SK-N-MC (cell line): ENCODE results near the gene REEP3.

Experiments
- EZH2 ChIP-seq: fragments of 200-600 bp; sonication (generic); IDR thresholded peaks from one replicate; pipeline ENCODE4 v1.6.1; 2017; ENCODE audit warnings: antibody characterized with exemption
- POLR2AphosphoS5 ChIP-seq: IDR thresholded peaks from 2 replicates; pipeline ENCODE4 v1.6.1; 2012; ENCODE audit warnings: mild to moderate bottlenecking, low read depth, low read length, borderline replicate concordance

- TF ChIP-seq EZH2 (no peak), POLR2AphosphoS5 (no peak)
Observed at GRCh38 chr10:63631991-63632390, 110.8 kb downstream of the REEP3 start.
